Upper lobe of left lung (tissue), 4 donors: ENCODE measurements around the gene TPRX1.

Experiments
- CTCF ChIP-seq, 6 experiments: fragments of 450-650 bp in 4 of 6; fragments of 200-600 bp in 2 of 6; sonication (generic) in 2 of 6; IDR thresholded peaks; one replicate each; pipeline ENCODE4 v1.5.1; 2016 to 2019; ENCODE audit warnings: antibody characterized with exemption in 6 of 6
- EP300 ChIP-seq, 4 donors: sonication (generic); formaldehyde crosslinking; IDR thresholded peaks; one replicate each; pipeline ENCODE4 v1.5.1; 2017; ENCODE audit warnings: antibody characterized with exemption in 4 of 4, control low read depth in 2 of 4
- POLR2A ChIP-seq, 4 donors: fragments of 450-650 bp; IDR thresholded peaks; one replicate each; pipeline ENCODE4 v1.5.1; 2016 to 2017; ENCODE audit warnings: antibody characterized with exemption in 4 of 4, mild to moderate bottlenecking in 2 of 4
- POLR2AphosphoS5 ChIP-seq, 2 donors: sonication (generic); formaldehyde crosslinking; IDR thresholded peaks; one replicate each; pipeline ENCODE4 v1.5.1; 2017; ENCODE audit warnings: antibody characterized with exemption in 2 of 2

- TF ChIP-seq POLR2A (IDR thresholded peaks at IDR 0.05) (no peak), CTCF (IDR thresholded peaks at IDR 0.05) (no peak), POLR2AphosphoS5 (IDR thresholded peaks at IDR 0.05) (no peak), EP300 (IDR thresholded peaks at IDR 0.05) (no peak)
Observed at GRCh38 chr19:47755065-47755761, 49.1 kb downstream of the TPRX1 start.
